Loucy (cell line): Measurements from ENCODE around the gene PPP1R16B.

Experiments used
- H2AFZ ChIP-seq: fragments of 200-600 bp; sonication (generic); 2 replicates; pipeline ENCODE4 v1.6.0; 2016; ENCODE audit warnings: antibody characterized with exemption, mild to moderate bottlenecking, low read length, moderate library complexity
- H3F3A ChIP-seq: fragments of 200-600 bp; 2 replicates; pipeline ENCODE4 v1.6.0; 2016; ENCODE audit warnings: antibody characterized with exemption, low read depth, mild to moderate bottlenecking
- H3K27me3 ChIP-seq: fragments of 200-600 bp; sonication (generic); 2 replicates; pipeline ENCODE4 v1.6.1; 2014; ENCODE audit warnings: low read length, mild to moderate bottlenecking; ENCODE audit not compliant: insufficient read depth, poor library complexity, severe bottlenecking
- H3K36me3 ChIP-seq: fragments of 200-600 bp; sonication (generic); 2 replicates; pipeline ENCODE4 v1.6.1; 2016; ENCODE audit warnings: low read length; ENCODE audit not compliant: insufficient read depth
- H3K4me1 ChIP-seq: fragments of 200-600 bp; sonication (generic); 2 replicates; pipeline ENCODE4 v1.5.1; 2014; ENCODE audit warnings: low read length, mild to moderate bottlenecking; ENCODE audit not compliant: insufficient read depth, poor library complexity, severe bottlenecking
- H3K4me2 ChIP-seq: fragments of 200-600 bp; sonication (generic); 2 replicates; pipeline ENCODE4 v1.6.0; 2014; ENCODE audit warnings: antibody characterized with exemption, low read length, low read depth, mild to moderate bottlenecking; ENCODE audit not compliant: poor library complexity, severe bottlenecking
- H3K4me3 ChIP-seq: fragments of 200-600 bp; sonication (generic); 2 replicates; pipeline ENCODE4 v1.5.1; 2014; ENCODE audit warnings: low read length, mild to moderate bottlenecking, mixed read lengths; ENCODE audit not compliant: poor library complexity, severe bottlenecking
- H3K79me2 ChIP-seq: fragments of 200-600 bp; sonication (generic); 2 replicates; pipeline ENCODE4 v1.6.1; 2014; ENCODE audit warnings: low read length; ENCODE audit not compliant: insufficient read depth
- H3K9ac ChIP-seq: fragments of 200-600 bp; sonication (generic); 2 replicates; pipeline ENCODE4 v1.6.0; 2014; ENCODE audit warnings: mild to moderate bottlenecking, low read depth, low read length, moderate library complexity; ENCODE audit not compliant: poor library complexity, severe bottlenecking
- H3K9me2 ChIP-seq: fragments of 200-600 bp; sonication (generic); replicated peaks from 2 replicates; pipeline ENCODE4 v1.6.1; 2016; ENCODE audit warnings: low read depth, low read length, mixed read lengths
- H3K9me3 ChIP-seq: fragments of 200-600 bp; sonication (generic); 2 replicates; pipeline ENCODE4 v1.6.1; 2014; ENCODE audit warnings: mild to moderate bottlenecking, antibody characterized with exemption, low read length, low read depth; ENCODE audit not compliant: insufficient read depth
- H4K20me1 ChIP-seq: fragments of 200-600 bp; sonication (generic); 2 replicates; pipeline ENCODE4 v1.6.0; 2014; ENCODE audit warnings: antibody characterized with exemption, low read length, mild to moderate bottlenecking; ENCODE audit not compliant: insufficient read depth, poor library complexity, severe bottlenecking
- EZH2phosphoT487 ChIP-seq: fragments of 200-600 bp; IDR thresholded peaks from 2 replicates; pipeline ENCODE4 v1.6.1; 2018; ENCODE audit warnings: antibody characterized with exemption, mild to moderate bottlenecking, moderate library complexity, borderline replicate concordance
- TF ChIP-seq, protein P1 (sequence below): fragments of 200-600 bp; sonication (generic); conservative IDR thresholded peaks from 2 replicates; pipeline ENCODE4 v1.5.1; 2014; ENCODE audit warnings: mild to moderate bottlenecking, antibody characterized with exemption, low read length

The PPP1R16B gene

GRCh38 chr20:38917657-38918056 lies 112.2 kb downstream of the PPP1R16B start:
- H3K9ac ChIP-seq, result no peak overlapping the region
- no peak overlapping the region for H3K4me3 ChIP-seq
- no peaks in the 10 kb centered on the region for H3K79me2 ChIP-seq
- H3K4me1 ChIP-seq, result no peaks in the 10 kb centered on the region
- no peaks in the 10 kb centered on the region for H3K9me3 ChIP-seq
- H3F3A ChIP-seq, result no peaks in the 10 kb centered on the region
- TF ChIP-seq, protein P1, sequence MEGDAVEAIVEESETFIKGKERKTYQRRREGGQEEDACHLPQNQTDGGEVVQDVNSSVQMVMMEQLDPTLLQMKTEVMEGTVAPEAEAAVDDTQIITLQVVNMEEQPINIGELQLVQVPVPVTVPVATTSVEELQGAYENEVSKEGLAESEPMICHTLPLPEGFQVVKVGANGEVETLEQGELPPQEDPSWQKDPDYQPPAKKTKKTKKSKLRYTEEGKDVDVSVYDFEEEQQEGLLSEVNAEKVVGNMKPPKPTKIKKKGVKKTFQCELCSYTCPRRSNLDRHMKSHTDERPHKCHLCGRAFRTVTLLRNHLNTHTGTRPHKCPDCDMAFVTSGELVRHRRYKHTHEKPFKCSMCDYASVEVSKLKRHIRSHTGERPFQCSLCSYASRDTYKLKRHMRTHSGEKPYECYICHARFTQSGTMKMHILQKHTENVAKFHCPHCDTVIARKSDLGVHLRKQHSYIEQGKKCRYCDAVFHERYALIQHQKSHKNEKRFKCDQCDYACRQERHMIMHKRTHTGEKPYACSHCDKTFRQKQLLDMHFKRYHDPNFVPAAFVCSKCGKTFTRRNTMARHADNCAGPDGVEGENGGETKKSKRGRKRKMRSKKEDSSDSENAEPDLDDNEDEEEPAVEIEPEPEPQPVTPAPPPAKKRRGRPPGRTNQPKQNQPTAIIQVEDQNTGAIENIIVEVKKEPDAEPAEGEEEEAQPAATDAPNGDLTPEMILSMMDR, result no peak
- no peak for TF ChIP-seq EZH2phosphoT487
- no peaks in the 10 kb centered on the region for H3K27me3 ChIP-seq
- no peak overlapping the region for H3K4me2 ChIP-seq
- H3K36me3 ChIP-seq, result peaks cover 19% of the 10 kb centered on the region; the same call in 1 of the 2 replicates
- no peaks in the 10 kb centered on the region for H3K9me2 ChIP-seq
- H4K20me1 ChIP-seq, result no peaks in the 10 kb centered on the region
- H2AFZ ChIP-seq, result no peak overlapping the region

DNA sequence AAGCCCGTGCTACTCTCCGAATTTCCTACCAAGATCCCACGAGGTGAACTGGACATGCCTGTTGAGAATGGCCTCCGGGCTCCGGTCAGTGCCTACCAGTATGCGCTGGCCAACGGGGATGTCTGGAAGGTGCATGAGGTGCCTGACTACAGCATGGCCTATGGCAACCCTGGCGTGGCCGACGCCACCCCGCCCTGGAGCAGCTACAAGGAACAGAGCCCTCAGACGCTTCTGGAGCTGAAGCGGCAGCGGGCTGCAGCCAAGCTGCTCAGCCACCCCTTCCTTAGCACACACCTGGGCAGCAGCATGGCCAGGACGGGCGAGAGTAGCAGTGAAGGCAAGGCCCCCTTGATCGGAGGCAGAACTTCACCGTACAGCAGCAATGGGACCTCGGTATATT lies 112.7 kb downstream of the PPP1R16B start:
- Histone ChIP-seq H3K9me2 (no peaks in the 10 kb centered on the region), H2AFZ (no peak overlapping the region), H3F3A (no peaks in the 10 kb centered on the region), H3K36me3 (peaks cover 19% of the 10 kb centered on the region; the same call in 1 of the 2 replicates), H3K27me3 (no peaks in the 10 kb centered on the region), H4K20me1 (no peaks in the 10 kb centered on the region), H3K9me3 (no peaks in the 10 kb centered on the region), H3K79me2 (no peaks in the 10 kb centered on the region), H3K4me1 (no peaks in the 10 kb centered on the region), H3K4me2 (no peak overlapping the region), H3K4me3 (no peak overlapping the region), H3K9ac (no peak overlapping the region)
- TF ChIP-seq, protein P1, result no peak
- no peak for TF ChIP-seq EZH2phosphoT487

GRCh38 chr20:38919683-38920082 lies 114.2 kb downstream of the PPP1R16B start:
- Histone ChIP-seq H3K9ac (no peak overlapping the region), H3K9me3 (no peaks in the 10 kb centered on the region), H3K36me3 (peaks cover 15% of the 10 kb centered on the region; the same call in 1 of the 2 replicates), H3K4me3 (no peak overlapping the region), H3K4me2 (no peak overlapping the region), H3K79me2 (no peaks in the 10 kb centered on the region), H3K27me3 (no peaks in the 10 kb centered on the region), H3K4me1 (no peaks in the 10 kb centered on the region), H2AFZ (no peak overlapping the region), H3K9me2 (no peaks in the 10 kb centered on the region), H4K20me1 (no peaks in the 10 kb centered on the region), H3F3A (no peaks in the 10 kb centered on the region)
- TF ChIP-seq EZH2phosphoT487, result no peak
- TF ChIP-seq, protein P1, result no peak
